Smooth muscle cell of the brain vasculature (primary cell): ENCODE results near the gene REPS2.
"Not testable (repeated sequence)": the region's sequence is repeated elsewhere in the genome, so short reads cannot be mapped to it uniquely, and the experiment has no call there.

ENCODE experiments used
- DNase-seq: peaks from one replicate; pipeline ENCODE4 v3.0.0-alpha.2; 2012; ENCODE audit warnings: low read depth, low spot score

REPS2 gene

DNA sequence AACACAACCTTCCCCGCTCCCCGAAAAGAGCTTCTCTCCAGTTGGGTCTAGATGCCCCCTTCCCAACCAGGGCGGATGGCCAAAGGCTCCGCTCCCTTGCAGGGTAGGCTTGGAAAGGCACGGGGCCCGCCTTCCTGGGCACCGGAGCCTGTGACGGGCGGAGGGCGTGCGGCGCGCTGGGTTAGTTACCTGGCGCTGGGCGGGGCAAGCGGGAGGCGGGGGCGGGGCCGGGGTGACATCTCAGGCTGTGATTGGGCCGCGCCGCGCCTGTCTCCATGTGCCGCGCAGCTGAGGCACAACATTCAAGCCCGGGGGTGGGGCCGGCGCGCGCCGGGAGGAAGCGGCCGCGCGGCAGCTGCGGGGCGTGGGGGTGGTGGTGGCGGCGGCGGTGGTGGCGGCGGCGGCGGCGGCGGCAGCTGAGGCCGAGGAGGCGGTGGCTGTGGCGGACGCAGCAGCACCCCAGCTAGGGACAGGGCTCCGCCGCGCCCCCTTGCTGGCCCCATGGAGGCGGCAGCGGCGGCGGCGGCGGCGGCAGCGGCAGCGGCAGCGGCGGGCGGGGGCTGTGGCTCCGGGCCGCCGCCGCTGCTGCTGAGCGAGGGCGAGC, at the start of gene REPS2:
Gene REPS2 (plus strand): TSS at position 298 of the 604 bp plus-strand sequence. CDS start 204 bp downstream, at position 502.
- no peak for DNase-seq

DNA sequence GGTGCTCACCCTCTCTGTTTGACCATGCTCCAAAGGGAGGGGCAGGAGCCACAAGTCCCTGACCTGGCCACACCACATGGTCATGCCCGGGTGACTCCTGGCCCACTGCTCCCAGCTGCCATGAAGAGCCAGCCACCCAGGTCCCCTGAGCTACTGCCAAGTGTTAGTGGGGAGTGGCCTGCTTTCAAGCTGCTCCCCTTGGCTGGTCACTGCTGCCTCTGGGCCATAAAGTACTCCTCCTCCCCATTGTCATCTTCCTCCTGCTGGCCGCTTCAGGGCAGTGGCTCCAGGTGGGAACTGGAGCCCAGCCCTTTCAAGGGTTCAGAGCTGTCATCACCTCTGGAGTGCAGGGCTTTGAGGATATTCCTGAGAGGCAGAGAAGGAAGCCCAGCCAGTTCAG, 49.0 kb upstream of the REPS2 start:
- no peak for DNase-seq

DNA sequence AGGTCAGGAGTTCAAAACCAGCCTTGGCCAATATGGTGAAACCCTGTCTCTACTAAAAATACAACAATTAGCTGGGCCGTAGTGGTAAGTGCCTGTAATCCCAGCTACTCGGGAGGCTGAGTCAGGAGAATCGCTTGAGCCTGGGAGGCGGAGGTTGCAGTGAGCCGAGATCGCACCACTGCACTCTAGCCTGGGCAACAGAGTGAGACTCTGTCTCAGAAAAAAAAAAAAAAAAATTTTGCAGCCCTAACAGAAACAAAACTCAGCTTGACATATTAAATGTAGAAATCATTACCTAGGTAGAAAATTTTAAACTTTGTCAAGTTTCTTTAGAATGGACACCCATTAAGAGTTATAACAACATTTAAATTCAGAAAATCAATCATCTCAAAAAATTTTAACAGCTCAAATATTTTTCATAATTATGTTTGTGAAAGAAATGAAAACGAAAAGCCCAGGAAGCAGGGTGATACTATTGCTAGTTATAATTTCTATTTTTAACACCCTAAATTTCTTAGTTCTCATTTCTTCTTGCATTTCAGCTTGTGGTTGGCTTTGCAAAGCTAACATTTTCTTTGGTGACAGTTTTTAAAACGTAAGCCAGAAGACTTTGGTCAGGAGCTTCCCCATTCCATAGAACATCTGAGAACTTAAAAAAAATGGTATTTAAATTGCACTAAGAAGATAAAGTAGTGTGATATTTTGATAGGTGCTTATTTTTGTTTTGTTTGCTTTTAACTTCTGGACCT, 43.0 kb upstream of the REPS2 start:
- no peak for DNase-seq

DNA sequence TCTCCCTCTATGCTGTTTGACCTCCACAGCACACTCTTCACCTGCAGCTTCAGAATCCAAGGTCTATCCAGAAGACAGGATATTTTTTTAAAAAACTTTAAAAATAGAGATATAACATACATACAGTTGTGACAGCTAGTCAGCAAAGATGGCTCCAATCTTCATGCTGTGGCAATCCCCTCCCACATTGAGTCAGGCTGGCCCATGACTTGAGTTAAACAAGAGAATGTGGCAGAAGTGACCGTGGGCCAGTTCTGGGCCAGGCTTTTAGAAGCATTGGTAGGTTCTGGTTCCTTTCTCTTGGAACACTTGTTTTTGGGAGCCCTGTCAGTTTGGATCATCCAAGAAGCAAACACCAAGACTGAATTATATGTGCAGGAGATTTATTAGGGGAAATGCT, 36.1 kb upstream of the REPS2 start:
- no peak for DNase-seq

DNA sequence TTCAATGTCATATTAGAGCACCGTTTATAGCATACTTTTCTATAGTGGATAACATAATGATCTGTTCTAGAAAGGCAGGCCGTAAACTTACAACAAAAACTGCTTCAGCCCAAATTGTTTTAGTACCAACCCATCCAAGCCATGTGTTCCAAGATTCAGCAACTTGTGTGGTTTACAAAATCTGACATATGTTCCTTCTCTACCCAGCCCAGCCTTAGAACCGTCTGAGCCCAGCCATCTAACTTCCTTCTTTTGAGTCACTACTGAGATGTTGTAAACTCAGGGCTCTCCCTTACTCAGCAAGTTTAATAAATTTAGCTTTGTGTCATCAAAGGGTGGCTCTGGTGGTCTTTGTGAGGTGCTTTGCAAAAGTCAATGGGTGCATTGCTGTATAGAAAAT, 32.4 kb upstream of the REPS2 start:
- DNase-seq: no peak

DNA sequence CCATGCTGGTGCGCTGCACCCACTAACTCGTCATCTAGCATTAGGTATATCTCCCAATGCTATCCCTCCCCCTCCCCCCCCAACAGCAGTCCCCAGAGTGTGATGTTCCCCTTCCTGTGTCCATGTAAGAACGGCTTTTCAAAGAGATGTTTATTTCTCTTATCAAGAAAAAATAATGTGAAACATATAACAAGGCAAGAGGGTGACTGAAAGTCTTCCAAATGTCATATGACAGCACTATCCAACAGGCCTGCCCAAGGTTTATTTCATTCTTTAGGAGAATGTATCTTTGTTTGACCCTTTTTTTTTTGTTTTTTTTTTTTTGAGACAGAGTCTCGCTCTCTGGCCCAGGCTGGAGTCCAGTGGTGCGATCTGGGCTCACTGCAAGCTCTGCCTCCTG, 29.9 kb upstream of the REPS2 start:
- DNase-seq: no peak

DNA sequence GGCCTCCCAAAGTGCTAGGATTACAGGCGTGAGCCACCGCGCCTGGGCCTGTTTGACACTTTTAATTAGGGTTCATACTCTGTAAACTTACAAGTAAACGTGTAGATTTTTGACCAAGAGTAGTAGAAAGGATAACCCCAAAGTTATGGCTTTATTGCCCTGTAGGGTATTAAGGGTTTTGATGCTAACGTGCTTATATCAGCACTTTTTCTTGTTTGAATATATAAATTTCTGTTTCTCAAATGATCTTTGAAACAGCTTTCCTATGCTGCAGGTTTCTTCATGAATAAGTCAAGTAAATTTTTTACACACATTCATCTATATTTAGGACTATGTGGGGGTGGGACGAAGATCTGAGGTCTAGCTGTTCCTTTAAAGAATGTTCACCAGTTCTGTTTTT, 29.3 kb upstream of the REPS2 start:
- DNase-seq: no peak

DNA sequence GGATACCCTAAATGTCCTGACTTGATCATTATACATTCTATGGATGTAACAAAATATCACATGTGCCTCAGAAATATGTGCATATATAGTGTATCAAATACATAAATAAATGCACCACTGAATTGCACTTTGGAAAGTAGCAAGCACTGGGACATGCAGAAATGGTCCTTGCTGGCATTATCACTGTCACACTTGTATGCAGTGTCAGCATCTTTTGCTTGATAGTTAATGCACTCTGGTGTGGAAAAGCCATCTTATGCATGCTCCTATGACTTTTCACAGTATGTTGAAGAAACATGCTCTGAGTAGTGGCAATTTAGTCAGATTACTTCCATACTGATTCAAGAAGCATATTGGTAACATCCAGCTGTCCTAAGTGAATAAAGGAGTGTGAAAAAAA, 27.5 kb upstream of the REPS2 start:
- DNase-seq: no peak

DNA sequence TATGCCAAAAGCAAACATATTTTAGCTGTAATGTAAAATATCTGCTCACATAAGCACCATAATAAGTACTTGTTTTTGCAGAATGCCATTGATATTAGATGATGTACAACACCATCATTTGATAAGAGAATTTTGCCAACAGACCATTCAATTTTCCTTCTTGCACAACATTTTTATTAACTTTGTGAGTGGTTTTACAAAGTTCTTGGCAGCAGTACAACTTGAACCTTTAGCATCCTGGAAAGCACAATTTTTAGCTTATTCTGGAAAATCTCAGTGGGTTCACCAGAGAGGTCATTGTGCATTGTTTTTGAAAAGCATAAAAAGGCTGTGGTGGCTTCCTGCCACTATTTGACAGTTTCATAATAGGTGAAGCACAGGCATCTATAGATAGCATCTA, 26.4 kb upstream of the REPS2 start:
- DNase-seq: no peak

DNA sequence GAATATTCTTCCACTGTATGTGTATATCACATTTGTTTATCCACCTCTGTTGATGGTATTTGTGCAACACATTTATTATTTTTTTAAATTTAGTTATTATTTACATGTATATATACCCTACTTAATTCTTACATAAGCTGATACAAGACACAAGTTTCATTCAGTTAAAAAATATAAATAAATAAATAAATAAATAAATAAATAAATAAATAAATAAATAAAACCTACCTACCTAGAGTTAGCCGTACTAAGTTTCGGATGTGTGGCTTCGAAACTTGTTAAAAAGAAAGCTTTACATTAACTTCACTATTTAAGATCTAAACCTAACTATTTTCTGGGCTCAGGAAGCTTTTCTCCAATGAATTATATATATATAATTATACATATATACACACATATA, 23.3 kb upstream of the REPS2 start:
- DNase-seq: no peak

DNA sequence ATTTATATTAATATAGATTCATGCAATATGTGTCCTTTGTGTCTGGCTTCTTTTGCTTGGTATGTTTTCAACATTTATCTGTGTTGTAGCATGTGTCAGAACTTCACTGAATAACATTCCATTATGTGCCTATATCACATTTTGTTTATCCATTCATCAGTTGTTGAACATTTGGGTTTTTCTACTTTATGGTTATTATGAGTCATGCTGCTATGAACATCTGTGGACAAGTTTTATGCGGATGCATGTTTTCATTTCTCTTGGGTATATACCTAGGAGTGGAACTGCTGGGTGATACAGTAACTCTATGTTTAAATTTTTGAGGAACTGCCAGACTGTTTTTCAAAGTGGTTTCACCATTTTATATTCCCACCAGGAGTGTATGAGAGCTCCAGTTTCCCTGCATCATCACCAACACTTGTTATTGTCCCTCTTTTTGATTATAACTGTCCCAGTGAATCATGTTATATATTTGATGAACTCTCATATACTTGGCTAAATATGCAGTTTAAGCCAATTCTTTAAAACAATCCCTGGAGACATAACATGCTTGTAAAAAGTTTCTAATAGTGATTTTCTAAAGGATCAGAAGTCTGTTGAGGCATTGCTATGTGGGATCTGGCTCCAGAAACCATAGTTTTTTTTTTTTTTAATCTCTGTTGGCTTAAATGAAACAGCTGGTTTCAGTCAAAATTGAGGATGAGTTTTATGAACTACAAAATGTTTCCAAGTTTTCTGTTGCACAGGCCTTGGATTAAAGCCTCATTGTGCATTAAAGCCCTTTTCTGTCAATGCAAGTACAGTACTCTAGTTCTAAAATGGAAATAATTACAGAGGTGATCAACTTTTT, 21.6 kb upstream of the REPS2 start:
- DNase-seq: no peak

DNA sequence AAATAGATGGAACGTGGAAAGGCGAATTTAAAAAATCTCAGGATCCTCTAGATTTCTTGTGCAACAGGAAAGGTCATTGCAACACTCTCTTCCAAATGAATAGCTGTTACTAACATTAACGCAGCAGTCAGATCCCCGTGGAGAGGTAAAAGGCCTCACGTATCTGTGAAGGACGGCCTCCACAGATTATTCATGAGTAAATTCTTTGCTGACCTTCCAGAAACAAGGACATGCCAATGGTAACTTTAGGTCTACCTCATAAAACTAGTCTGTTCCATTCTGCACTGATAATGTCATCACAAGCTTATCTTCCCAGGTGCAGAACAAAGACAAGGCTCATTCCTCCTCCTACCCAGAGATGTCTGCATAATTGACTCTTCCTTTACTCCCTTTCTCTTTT, 16.1 kb upstream of the REPS2 start:
- no peak for DNase-seq

DNA sequence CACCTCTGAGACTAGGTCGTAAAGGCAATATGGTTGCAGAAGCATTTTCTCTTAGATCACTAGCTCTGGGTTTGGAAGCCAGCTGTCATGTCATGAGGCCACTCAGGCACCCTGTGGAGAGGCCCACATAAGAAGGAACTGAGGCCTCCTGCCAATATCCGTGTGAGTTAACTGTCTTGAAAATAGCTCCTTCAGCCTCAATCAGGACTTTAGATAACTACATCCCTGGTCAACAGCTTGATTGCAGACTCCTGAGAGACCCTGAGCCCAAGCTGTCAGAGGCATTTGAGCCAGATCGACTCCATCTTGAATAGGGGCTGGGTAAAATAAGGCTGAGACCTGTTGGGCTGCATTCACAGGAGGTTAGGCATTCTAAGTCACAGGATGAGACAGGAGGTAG, 15.1 kb upstream of the REPS2 start:
- DNase-seq: no peak

DNA sequence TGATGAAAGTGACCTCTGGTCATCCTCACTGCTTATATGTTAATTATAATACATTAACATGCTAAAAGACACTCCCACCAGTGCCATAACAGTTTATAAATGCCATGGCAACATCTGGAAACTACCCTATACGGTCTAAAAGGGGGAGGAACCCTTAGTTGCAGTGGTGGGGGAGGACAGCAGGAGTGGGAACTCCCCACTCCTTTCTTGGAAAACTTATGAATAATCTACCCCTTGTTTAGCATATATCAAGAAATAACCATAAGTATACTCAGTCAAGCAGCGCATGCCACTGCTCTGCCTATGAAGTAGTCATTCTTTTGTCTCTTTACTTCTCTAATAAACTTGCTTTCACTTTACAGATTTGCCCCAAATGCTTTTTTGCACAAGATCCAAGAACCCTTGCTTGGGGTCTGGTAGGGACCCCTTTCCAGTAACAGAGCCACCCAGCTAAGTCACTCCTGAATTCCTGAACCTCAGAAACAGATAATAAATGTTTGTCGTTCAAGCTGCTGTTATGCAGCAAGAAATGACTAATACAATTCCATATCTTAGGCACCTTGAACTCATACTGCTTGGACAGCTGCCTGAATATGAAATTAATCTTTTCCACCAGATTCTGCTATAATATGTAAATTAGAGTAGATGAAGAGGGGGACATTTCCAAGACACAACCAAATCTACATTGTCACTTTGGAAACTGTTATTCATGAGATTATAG, 14.4 kb upstream of the REPS2 start:
- no peak for DNase-seq

DNA sequence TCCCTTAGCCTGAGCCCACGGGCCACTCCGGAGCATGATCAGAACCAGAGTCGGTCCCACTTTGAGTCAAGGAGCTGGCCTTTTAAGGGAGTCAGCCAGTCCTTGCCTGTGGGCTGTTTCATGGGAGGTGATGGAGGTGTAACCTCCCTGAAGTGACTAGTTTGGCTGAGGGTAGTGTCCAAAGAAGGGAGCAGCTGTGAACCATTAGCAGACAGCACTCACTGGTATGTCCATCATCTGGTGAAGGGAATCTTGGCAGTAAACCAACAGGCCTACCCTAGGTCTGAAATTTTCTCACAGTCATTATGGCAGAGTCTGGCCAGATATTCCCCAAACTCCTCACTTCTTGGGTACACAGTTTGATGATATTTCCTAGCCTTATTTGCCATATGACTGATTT, 12.3 kb upstream of the REPS2 start:
- no peak for DNase-seq

DNA sequence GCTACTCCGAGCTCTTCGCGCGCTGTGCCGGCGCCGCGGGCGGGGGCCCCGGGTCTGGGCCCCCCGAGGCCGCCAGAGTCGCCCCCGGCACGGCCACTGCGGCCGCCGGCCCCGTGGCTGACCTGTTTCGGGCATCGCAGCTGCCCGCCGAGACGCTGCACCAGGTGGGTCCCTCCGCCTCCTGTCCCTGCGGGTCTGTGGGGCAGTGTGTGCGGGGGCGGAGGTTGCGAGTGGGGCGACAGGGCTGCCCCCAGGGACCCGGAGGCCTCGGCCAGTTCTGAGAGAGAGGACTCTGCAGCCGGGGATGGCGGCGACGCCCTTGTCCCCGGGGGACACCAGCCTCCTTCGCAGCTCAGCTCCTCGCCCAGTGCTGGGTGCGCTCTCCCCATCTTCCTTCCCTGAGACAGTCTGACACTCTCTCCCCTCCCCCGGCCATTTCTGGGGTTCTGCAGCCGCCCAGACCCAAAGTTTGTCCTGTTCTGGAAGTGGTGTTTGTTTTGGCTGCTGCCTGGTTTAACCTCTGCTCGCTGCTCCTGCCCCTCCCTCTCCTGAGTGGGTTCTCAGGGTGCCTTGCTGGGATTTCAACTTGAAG, 609 bp downstream of the REPS2 start:
- no peak for DNase-seq

DNA sequence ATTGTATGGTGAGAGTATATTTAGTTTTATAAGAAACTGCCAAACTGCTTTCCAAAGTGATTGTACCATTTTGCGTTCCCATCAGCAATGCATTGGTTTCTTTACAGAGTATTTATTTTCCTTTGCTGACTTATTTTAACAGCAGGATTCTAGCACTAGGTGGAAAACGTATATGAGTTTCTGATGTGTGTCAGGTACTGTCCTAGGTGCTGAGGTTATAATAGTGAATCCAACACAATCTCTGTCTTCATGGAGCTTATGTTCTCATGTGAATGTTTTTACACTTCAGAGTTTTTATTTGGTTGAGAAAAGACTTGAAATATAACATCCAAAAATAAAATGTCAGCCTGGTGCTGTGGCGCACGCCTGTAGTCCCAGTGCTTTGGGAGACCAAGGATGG, 4.0 kb downstream of the REPS2 start:
- no peak for DNase-seq

DNA sequence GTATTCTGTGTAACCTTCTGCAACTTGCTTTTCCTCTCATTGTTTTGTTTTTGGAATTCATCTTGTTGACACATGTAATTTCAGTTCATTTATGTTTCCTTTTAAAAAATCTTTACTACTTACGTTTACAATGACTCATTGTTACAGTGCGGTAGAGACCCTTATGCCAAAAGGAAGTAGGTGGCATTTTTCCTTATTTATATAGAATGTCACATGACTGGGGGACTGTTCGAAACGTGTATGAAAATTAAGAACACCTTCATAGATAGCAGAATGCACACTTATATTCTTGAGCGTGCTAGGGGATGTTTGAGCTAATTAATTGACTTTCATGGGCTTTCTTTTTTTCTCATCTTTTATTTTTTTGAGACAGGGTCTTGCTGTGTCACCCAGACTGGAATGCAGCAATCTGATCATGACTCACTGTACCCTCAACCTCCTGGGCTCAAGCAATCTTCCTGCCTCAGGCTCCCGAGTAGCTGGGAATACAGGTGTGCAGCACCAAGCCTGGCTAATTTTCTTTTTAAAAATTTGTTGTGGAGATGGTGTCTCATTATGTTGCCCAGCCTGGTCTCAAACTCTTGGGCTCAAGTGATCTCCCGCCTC, 7.3 kb downstream of the REPS2 start:
- DNase-seq: no peak

DNA sequence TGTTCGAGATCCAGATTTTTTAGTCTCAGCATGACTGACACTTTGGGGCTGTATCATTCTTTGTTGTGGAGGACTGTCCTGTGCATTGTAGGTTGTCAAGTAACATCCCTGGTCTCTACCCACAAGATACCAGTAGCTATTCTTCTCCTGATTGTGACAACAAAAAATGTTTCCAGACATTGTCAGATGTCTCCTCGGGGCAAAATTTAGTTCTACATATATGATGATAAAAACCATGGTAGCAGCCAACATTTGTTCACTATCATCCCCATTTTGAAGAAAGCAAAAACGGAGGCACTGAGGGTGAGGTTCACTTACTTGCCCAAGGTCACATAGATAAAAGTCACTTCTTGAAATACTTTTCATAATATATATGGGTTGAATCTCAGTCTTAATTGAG, 11.3 kb downstream of the REPS2 start:
- DNase-seq: no peak

DNA sequence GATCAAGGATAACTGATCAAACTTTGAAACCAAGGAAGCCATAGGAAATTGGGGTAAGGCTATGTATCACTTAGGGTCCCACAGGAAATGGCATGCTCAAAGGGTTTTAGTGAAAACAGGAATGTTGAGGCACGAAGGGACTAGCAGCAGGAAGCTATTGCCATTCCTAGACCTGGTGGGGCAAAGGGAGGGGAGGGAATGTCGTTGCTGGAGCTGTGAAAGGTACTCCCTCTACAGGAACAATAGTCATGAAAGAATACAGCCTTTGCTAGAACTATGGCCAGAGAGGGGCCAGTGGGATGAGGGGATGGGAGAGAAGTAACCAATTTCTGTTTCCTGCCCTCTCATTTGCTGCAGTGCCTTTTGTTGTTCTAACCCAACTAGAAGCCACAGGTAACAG, 11.9 kb downstream of the REPS2 start:
- DNase-seq: no peak

DNA sequence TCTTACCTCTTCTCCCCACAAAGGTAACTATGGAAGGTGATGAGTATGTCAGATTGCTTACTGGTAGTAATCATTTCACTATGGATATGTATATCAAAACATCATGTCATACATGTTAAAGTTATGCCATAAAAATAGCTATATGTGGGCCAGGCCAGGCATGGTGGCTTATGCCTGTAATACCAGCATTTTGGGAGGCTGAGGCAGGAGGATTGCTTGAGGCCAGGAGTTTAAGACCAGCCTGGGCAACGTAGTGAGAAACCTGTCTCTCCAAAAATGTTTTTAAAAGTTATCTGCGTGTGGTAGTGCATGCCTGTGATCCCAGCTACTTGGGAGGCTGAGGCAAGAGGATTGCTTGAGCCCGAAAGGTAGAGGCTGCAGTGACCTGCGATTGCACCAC, 16.2 kb downstream of the REPS2 start:
- DNase-seq: not testable (repeated sequence)
